Measurements from ENCODE around the gene EDC3. TPM values are rescaled to one million over a fixed set of nuclear protein-coding genes. Genes with fewer than 3 reads are reported as not detected.
"Not testable (repeated sequence)": the region's sequence is repeated elsewhere in the genome, so short reads cannot be mapped to it uniquely, and the experiment has no call there.

EDC3 gene
- total RNA-seq, 1 donor from 2014 or later: 43.4 TPM

DNA sequence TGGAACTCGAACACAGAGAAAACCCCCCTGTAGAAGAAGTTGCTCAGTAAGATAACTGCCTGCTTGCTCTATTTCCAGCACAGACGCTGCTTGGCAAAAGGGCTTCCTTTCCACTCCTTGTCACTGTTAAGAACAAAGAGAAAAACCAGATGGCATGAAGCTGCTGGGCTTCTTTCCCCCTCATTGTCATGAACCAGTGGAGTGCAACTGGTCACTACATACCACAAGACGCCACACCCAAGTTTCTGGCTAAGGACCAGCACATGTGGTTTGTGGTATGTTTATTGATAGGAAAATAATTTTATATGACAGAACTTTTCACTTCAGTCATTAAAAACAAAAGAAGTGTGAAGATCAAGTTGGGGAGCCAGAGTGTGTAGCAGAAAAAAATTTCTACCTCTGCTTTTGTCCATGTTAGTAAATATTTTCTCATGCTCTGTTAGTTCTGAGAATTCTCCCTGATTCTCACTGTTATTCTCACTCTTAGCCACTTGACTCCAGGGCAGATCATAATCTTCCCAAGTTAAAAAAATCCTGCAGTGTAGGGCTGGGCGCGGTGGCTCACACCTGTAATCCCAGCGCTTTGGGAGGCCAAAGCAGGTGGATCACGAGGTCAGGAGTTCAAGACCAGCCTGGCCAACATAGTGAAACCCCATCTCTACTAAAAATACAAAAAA is 42.3 kb downstream of the EDC3 start:
- intact Hi-C loops (cut with micrococcal nuclease): no loop called here

DNA sequence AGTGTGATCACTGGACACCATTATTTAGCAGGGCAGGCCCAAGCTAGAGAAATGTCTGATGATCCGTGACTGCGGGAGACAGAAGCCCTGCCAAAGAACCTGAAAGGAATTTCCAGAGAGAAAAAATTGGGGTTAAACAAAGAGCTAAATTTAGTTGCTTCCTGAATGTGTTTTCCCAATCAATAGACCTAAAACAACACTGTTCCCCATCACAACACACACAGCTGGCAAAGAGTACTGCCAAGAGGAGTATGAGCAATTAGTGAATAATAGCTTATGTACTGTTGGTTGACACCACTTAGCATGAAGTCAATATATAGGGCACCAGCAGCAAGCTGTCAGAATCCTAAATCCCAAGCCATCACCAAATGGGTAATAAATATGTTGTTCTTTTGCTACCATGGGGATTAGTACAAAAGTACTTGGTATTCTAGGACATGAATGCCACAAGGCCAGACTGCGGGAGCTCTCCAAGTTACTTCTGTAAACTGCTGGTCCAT is 44.5 kb downstream of the EDC3 start:
- intact Hi-C loops (cut with micrococcal nuclease): no loop called here

DNA sequence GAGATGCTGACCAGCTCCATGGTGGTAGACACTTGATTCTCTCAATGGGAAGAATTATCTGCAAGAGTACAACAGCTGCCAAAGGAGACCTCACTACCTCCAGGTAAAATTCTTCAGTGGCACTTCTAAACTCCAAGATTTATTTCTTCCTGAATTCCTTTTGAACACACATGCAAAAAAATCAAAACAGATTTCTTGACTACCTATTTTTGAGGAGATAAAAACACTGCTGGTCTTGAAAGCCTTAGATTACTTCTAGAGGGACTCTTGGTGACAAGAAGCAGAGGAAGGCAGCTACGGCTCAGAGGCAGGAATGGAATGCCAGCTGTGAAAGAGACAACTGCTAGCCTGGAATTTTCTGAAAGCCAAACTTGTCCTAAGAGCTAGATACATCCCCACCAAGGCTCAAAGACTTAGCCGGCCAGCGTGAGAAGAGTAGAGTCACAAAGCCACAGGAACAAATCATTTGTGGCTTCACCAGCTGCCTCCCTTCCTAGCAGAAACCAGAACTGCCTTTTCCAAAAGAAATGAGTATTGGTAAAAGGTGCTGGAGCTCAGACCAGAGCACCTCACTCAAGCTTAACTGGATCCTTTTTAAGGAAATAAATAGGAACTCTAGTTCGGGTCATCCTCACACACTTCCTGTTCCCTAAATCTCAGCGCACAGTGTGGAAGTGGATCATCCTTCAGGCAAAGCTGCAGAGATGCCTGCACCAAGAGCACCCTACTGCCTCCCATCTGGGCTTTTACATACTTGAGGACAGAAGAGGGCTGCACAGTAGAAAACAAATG is 47.6 kb downstream of the EDC3 start:
- intact Hi-C loops (cut with micrococcal nuclease): no loop called here

DNA sequence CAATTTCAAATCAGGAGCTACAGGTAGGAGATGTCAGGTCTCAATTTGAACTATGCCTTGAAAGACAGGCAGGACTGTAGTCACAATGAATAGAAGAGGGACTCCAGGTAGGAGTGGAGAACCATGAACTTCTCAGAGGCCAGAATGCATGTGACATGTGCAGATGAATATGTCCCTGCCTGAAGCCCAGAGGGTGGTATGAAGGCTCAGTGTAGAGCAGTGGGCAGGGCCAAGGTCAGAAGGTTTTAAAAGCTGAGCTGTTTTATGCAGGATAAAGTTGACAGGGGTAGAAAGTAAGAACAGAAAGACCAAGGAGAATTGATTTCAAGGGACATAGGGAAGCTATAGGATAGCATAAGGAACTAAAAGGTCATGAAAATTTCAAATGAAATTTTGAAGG is 49.3 kb downstream of the EDC3 start:
- intact Hi-C loops (cut with micrococcal nuclease): no loop called here

DNA sequence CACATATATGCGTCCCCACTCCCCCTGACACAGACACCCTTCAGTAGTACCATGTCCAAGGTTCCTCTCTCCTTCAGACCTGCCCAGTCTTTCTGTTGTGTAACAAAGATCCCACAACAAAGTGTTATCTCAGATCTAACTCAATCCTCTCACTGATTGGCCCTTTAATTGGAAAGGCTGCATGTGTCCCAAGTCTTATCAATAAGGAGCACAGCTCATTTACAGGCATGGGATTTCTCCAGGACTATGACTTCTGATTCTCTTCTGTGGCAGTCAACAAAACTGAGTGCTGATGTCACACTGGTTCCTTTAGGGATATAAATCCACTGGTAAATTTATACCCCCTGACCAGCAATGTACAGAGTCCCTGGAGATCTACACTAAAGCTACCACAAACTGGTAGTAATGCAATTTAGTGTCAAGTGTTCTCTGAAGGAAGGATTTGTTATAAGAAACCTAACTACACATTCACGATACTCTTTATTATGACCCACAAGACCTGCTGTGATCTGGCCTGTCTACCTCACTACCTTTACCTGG is 52.1 kb downstream of the EDC3 start:
- intact Hi-C loops (cut with micrococcal nuclease): no loop called here

DNA sequence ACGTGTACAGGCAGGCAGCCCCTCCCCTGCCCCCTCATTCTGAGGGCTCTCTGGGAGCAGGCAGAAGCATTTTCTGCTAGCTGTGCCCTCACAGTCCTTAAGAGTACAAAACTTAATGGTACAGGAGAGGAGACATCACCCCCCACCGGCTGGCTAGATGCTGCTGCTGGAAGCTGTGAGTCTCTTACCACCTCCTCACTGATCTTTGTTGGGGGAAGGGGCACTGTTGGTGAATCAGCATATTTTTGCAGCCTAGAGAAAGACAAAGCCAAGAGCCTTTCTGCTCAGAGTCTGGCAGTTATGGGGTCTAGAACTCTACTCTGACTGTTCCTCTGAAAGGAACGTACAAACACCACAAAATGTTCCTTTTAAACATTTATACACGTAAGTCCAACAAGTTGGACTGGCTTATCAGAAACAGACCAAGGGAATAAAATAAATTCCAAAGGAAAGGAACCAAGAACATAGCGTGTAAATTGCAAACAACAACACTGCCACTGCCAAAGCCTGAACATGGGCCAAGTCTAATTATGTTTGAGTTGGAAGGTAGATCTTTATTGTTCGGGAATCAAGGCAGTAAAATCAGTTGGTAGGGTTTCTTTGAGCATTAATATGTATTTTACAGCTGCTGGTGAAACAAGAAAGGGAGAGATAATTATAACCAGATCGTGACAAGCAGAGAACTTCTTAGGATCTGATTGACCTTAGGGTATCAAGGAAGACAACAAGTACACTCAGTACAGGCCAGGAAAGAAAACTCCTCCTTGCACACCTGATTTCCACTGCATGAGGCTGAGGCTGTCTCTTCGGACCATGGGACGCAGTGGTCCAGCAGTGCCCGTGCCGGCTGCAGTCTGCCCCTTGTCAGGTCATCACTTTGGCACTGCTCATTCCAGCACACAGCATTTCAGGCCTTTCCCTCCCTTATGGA is 52.8 kb downstream of the EDC3 start:
- intact Hi-C loops (cut with micrococcal nuclease): no loop called here

DNA sequence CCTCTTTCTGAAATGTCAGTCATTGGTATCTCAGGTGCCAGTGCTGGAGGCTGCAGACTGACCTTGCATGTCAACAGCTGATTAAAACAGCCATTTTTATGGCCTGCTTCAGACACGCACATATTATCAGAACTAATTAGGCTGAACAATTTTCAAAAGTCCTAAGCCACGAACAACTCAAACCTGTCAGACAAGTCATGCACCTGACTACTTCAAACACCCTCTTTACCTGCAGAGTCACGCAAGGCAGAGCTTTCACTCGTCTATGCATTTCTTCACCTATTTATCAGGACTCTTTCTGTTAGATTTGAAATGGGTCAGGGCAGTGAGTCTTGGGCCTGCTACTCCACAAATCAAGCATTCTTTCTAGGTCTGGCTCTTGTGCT is 53.5 kb downstream of the EDC3 start:
- intact Hi-C loops (cut with micrococcal nuclease): no loop called here

DNA sequence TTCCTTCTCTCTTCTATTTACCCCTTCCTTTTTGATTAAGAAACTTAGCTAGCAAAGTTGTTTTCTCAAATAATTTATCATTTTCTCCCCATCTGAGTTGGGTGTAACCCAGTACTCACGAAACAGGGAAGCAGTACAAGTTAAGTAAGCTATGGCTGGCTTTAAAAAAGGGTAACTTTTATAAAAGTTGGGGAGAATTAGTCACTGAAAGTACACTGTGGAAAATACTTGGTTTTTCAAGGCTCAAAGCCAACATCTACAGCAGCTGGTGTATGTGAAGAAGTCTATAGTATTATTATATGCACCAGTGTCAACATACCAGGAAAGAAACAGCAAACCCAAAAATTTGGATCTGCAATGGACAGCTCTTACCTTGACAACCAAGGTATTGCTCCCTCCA is 54.7 kb downstream of the EDC3 start:
- intact Hi-C loops (cut with micrococcal nuclease): no loop called here

DNA sequence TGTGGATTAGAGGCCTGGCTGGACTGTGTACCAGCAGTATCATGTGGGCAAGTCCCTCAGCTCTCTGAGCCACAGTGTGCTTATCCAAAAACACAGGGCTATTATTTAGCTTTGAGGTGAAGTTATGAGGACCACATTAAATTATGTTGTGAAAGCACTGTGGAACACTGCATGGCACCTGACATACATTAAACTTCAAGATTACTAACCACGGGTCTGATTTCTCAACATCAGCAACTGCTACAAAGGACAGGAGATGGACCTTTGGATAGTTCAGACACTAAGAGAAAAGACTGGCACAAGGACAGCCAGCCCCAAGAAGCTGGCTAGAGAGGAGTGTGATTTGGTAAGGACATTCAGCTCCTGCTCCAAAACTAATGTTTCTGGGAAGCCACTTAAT is 58.8 kb downstream of the EDC3 start:
- intact Hi-C loops (cut with micrococcal nuclease): no loop called here

DNA sequence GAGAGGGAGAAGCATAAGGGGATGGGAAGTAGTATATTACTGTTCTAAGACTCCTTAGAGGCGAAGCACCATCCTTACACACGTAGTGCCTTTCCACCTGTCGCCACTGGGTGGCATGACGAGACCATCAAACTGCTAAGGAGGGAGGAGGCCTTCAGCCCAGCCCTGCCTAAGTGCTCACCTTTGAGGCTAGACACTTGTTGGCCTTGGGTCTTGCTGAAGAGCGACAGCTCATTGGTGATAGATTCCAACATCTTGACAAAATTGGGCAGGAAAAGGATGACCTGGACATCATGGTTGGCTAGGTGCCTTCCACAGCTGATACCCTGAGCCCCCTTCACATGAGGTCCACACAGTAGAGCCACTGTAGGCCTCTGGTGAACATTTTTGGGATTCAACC is 60.6 kb downstream of the EDC3 start:
- intact Hi-C loops (cut with micrococcal nuclease): loop anchor here (1.0 to 2.0 kb wide), 3 partner anchors 134 to 316 kb away; no protein-coding TSS in a partner anchor

DNA sequence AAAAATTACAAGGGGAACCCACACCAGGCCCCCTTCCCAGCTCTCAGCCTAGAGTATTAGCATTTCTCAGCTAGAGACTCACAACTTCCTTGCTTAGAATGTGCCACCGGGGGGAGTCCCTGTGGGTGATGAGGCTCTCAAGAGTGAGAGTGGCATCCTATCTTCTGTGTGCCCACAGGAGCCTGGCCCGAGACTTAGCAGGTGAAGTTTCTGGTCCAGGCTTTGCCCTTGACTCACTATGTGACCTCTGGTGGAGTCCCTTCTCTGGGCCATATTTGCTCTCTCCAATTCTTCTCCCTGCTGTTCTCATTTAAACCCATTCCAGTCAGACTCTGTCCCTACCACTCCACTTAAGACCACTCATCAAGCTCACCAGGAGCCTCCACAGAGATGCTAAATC is 62.0 kb downstream of the EDC3 start:
- intact Hi-C loops (cut with micrococcal nuclease): loop anchor here (2.0 kb wide), 1 partner anchor 317 kb away; no protein-coding TSS in a partner anchor

DNA sequence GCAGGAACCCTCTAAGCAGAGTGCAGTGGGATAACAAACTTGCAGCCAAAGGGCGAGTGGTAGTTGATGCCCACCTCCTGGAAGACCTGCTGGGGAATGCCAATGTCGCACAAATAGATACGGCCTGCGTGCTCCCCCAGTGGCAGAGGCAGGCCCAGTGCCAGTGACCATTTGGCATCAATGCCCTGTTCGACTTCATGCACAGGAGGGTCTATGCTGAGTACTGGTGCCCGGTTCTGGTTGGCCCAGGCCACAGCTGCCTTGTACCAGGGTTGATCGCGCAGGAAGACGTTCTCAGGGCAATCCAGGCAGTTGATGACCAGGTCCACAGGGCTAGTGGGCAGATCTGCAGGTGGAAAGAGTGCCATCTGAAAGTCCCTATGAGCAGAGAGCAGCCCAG is 63.2 kb downstream of the EDC3 start:
- intact Hi-C loops (cut with micrococcal nuclease): loop anchor here (1.0 kb wide), 1 partner anchor 259 kb away; no protein-coding TSS in a partner anchor

DNA sequence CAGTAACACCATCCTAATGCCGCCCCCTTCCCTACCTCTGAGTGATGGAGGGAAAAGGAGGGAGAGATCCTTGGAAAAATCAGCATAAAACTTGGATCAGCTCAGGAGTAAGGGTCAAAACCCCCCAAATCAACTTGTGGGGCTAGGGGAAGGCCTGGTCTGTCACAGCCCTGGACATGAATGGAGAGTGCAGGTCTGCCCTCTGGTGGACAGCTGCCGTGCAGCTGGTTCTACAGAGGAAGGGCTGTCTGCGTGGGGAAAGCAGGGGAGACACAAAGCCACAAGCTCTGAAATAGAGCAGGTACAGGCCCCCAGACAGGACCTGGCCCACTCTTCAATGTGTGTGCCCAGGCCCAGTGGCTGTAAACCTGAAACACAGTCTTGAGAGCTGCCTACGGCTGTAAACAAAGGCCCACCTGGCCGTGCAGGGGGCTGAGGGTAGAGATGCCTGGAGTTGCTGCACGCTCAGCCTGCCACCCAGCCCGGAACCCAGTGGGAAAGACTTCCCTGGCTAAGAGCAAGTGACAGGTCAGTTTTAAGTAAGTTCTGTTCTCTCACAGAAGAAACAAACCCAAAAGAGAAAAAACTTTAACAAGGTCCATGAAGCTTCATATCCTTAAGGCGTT is 63.8 kb downstream of the EDC3 start:
- intact Hi-C loops (cut with micrococcal nuclease): loop anchor here (1.0 kb wide), 1 partner anchor 259 kb away; no protein-coding TSS in a partner anchor

DNA sequence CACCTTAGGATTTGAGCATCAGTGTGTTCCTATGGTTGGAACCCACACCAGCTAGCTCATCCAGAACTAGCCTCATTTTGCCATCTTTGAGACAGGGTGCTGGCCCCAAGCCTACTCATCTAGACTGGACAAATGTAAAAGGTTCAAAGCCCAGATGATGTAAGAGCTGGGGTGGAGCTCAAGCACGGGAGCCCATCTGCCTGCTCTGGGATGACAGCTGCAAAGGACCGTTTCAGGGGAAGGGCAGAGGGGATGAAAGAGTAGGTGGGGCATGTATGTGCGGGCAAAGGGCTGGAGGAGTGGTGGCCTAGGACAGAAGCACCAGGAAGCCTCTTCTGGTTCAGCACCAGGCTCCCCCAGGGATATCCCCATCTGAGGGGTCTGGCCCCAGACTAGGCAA is 64.4 kb downstream of the EDC3 start:
- intact Hi-C loops (cut with micrococcal nuclease): no loop called here

DNA sequence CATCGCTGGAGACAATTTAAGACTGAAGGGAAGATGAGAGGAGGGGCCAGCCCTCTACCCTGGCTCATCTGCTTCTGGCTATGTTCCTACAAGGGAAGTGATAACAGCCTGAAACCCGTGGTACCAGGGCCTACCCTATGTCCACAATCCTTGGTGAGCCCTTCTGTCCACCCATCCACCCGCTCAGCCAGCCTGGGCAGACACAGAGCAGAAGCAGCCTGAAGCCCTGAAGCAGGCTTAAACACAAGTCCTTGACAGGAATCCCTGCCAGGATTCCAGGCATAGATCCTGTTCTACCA is 64.8 kb downstream of the EDC3 start:
- intact Hi-C loops (cut with micrococcal nuclease): no loop called here

DNA sequence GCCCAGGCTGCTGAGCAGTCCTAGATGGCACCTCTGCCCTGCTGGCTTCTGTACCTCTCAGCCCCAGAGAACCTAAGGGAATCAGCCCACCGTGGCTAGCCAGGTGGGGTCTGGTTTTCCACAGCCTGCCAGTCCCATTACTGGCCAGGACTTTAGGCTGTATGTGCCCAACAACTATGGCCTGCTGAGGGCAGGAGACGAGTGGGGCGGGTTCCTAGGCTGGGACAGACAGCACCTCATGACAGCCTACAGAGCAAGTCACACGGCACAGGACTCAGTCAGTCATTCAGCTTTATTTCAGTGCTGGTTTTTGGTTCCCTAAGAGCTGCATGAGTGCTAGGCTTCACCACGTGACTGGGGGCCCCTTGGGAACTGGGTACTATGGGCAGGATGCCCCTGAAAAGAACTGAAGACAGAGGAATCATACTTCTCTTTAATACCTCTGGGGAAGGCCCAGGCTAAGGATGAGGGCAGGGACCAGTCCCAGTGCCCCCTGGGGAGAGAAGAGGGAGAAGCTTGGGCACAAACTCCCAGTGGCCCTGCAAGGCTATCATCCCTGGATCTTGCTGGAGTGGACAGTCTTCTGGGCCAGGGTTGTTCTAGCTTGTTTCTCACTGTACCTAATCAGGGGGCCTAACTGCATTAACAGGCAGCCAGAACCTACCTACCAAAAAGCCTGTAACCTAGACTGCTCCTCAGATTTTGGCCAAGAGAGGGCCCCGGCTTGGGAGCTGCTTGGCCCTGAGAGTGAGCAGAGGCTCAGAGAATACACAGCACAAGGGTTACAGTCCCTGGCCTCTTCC is 65.3 kb downstream of the EDC3 start:
- intact Hi-C loops (cut with micrococcal nuclease): no loop called here

DNA sequence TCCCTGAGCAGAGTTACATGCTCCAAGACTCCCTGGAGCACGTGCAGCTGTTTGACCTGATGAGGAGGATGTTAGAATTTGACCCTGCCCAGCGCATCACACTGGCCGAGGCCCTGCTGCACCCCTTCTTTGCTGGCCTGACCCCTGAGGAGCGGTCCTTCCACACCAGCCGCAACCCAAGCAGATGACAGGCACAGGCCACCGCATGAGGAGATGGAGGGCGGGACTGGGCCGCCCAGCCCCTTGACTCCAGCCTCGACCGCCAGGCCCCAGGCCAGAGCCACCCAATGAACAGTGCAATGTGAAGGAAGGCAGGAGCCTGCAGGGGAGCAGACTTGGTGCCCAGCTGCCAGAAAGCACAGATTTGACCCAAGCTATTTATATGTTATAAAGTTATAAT is 66.1 kb downstream of the EDC3 start:
- intact Hi-C loops (cut with micrococcal nuclease): not testable (repeated sequence)

DNA sequence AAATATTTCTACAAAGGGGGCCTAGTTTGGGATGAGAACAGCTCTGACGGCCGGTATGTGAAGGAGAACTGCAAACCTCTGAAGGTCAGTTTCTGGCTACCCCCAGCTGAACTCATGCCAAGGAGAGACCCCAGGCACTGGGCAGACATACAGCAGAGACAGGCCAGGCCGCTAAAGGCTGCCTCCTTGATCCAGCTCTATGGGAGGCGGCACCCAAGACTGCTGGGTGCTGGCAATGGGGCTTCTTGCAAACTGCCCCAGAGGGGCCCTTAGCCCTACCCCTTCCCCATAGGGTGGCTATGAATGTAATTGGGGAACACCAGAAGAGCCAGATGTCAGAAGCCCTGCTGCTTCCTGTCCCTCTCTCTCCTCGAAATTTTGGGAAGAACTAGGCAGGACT is 66.9 kb downstream of the EDC3 start:
- intact Hi-C loops (cut with micrococcal nuclease): no loop called here

DNA sequence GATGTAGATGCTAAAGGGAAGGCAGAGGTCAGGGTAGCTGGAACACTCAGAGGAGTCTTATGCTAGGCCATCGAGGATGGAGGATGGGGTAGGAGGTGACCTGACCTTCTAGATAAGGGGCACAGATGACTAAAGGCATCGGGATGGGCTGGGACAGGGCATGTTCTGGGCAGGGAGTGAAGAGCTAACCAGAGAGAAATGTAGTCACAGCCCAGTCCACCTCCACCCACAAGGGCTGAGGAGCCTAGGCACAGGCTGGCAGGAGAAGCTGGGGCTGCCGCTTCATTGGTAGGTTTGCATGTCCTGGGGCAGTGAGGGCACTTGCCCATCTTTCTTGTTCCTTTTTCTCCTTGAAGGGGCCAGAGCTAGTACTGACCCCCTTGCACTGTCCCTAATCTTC is 67.6 kb downstream of the EDC3 start:
- intact Hi-C loops (cut with micrococcal nuclease): no loop called here

DNA sequence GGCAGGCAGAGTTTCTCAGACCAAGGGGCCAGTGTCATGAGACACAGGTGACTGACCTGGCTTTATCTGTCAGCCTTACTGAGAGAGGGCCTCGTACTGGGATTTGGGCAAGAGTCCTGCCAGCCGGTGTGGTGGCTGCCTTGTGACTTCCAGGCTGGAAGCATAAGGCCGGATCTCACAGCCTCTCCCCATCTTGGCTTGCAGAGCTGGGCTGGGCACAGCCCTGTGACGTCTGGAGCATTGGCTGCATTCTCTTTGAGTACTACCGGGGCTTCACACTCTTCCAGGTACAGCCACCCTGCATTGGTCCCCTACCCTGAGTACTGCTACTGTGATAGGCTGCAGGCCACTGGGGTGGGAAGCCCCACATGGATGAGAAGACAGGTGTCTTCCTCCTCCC is 68.1 kb downstream of the EDC3 start:
- intact Hi-C loops (cut with micrococcal nuclease): no loop called here
